ENCODE measurements around the gene BRME1.
A peak's percentile ranks its signal among the peaks of the same experiment; 100 is the strongest.

The BRME1 gene

DNA sequence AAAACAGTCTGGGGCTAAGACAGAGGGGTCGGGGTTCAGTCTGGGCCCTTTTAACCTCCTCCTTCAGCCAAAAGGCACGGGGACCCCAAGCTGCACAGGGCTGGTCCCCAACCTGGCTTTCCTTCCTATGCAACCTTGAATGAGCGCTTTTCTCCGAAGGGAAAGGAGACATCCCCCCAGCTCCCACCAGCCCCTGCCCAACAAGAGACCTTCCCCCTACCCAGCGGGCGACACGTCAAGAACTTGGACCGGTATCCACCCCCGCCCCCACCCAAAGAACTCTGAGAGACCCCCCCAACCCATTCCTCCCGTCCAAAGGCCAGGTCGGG is 64.0 kb downstream of the BRME1 start:
- DNase-seq (ENCODE audit: extremely low read depth, low read depth): no peak
- peak overlapping the region; percentile 96 for H3K4me3 ChIP-seq (replicated peaks; ENCODE audit: low read depth, low read length)
- TF ChIP-seq, protein P1, sequence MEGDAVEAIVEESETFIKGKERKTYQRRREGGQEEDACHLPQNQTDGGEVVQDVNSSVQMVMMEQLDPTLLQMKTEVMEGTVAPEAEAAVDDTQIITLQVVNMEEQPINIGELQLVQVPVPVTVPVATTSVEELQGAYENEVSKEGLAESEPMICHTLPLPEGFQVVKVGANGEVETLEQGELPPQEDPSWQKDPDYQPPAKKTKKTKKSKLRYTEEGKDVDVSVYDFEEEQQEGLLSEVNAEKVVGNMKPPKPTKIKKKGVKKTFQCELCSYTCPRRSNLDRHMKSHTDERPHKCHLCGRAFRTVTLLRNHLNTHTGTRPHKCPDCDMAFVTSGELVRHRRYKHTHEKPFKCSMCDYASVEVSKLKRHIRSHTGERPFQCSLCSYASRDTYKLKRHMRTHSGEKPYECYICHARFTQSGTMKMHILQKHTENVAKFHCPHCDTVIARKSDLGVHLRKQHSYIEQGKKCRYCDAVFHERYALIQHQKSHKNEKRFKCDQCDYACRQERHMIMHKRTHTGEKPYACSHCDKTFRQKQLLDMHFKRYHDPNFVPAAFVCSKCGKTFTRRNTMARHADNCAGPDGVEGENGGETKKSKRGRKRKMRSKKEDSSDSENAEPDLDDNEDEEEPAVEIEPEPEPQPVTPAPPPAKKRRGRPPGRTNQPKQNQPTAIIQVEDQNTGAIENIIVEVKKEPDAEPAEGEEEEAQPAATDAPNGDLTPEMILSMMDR (IDR thresholded peaks at IDR 0.05; ENCODE audit: low read depth, low read length, missing control alignments): no peak

DNA sequence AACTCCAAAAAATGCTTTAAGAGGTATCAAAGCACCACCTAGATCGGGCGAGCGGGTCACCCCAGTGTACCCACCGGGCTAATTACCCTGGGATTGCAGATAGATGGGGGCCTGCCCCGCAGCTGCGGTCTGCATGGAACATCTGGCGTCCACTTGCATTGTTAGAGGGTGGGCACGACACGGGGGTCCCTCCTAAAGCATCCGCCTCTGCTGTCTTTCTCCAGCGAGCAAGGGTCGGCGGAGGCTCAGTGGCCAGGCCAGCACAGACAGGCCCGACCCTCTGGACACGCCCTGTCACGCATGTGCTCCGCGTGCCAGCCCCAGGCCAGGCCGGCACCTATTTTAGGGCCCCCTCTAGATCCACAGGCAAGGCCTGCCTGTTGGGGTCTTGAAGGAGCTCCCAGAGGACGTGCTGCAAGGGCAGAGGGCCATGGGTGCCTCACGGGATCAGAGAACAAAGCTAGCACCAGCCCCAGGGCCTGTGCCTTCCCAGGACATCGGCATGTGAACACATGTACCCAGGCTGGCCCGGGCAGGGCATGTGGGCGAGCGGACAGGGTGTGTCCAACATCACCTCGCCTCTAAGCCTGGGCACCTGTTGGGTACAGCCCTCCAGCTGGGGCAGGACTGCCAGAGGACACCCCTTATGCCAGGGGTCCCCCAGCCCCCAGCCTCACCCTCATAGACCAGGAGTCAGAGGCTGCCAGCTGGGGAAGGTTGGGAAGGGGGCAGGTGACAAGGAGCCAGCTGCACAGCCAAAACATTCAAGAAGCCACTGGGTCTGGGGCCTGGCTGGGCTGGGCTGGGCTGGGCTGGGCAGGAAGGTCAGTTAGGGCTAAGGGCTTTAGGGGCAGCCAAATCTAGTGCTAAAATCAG is 64.6 kb downstream of the BRME1 start:
- DNase-seq (ENCODE audit: extremely low read depth, low read depth): no peak
- TF ChIP-seq, protein P1 (IDR thresholded peaks at IDR 0.05; ENCODE audit: low read depth, low read length, missing control alignments): no peak
- peak overlapping the region; percentile 96 for H3K4me3 ChIP-seq (replicated peaks; ENCODE audit: low read depth, low read length)

DNA sequence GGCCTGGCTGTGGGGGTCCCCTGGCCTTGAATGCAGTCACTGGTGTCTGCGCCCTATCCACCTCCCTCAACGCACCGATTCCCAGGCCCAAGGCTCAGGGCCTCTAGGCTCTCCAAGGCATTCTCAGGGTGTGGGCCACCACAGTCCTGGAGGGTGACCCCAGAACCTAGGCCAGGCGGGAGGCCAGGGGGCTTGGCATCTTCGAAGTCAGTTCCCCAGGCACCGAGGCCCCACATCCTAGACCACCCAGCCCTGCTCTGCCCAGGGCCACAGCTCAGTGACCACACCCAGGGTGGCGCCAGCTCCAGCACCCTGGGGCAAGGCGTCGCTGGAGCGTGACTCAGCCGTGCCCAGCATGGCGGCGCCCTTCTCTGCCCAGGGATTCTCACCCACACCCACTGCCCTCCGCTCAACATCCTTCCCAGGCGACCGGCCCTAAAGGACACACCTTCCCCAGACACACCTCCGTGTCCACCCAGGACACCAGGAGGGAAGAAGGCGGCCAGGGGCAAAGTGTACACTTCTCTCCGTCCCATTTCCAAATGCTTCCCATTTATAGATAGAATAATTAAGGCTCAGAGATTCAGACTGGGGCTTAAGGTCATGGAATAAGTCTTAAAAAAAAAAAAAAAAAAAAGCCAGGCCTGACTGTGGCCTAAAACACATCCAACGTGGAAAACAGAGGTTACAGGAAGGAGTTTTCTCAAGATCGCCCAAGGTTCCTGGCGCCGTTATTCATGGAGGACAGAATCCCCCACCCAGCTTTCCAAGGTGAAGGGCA is 65.4 kb downstream of the BRME1 start:
- peak overlapping the region; percentile 96 for H3K4me3 ChIP-seq (replicated peaks; ENCODE audit: low read depth, low read length)
- DNase-seq (ENCODE audit: extremely low read depth, low read depth): no peak
- TF ChIP-seq, protein P1 (IDR thresholded peaks at IDR 0.05; ENCODE audit: low read depth, low read length, missing control alignments): no peak

DNA sequence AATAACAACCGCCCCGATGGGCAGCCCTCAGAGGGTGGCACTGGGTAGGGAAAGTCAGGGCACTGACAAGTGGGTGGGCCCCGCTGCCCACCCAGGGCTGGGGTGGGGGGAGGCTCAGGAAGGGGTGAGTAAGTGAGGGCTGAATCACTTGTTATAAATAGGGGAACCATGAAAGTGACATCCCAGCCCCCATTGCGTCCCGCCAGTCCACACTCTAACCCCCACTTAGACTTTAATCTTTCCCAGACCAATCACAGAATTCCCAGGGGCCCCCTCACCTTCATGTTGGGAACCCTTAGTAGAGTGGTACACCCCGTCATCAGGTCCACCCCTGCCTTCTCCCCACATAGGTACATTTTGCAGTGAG is 66.0 kb downstream of the BRME1 start:
- TF ChIP-seq, protein P1 (IDR thresholded peaks at IDR 0.05; ENCODE audit: low read depth, low read length, missing control alignments): no peak
- peak overlapping the region; percentile 96 for H3K4me3 ChIP-seq (replicated peaks; ENCODE audit: low read depth, low read length)
- no peak for DNase-seq (ENCODE audit: extremely low read depth, low read depth)

DNA sequence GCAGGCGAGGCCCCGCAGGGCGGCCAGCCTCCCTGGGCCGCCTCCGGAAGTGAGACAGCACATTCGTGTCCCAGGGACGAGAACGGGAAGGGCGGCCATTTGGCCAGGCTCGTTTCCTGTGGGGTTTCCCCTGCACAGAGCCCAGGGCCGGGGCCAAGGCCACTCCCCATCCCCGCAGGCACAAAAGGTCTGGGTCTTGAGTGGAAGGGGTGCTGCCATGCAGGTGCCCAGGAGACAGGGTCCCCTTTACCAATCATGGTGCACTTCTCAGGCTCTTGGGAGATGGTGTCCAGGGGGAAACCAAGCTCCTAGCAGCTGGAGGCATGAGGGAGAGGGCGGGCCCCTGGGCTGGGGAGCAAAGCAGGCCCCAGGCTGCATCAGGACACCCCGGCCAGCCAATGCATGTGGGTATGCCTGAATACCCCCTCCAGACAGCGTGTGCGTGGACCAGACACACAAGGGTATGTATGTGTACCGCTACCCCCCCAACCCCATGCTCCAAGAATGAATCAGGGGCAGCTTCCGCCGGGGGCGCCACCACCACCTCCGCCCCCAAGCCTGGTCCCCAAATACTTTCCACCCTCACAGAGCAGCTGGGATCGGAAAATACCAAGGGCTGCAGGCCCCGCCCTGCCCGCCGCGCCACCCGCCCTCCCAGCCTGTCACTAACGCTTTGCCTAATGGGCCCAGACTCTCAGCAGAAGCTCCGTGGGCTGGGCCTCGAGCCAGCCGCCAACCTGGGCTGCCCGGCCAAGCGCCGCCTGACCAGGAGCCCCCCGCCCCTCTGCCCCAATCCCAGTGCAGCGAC is 66.6 kb downstream of the BRME1 start:
- DNase-seq (ENCODE audit: extremely low read depth, low read depth): no peak
- peak overlapping the region; percentile 96 for H3K4me3 ChIP-seq (replicated peaks; ENCODE audit: low read depth, low read length)
- TF ChIP-seq, protein P1 (IDR thresholded peaks at IDR 0.05; ENCODE audit: low read depth, low read length, missing control alignments): no peak

DNA sequence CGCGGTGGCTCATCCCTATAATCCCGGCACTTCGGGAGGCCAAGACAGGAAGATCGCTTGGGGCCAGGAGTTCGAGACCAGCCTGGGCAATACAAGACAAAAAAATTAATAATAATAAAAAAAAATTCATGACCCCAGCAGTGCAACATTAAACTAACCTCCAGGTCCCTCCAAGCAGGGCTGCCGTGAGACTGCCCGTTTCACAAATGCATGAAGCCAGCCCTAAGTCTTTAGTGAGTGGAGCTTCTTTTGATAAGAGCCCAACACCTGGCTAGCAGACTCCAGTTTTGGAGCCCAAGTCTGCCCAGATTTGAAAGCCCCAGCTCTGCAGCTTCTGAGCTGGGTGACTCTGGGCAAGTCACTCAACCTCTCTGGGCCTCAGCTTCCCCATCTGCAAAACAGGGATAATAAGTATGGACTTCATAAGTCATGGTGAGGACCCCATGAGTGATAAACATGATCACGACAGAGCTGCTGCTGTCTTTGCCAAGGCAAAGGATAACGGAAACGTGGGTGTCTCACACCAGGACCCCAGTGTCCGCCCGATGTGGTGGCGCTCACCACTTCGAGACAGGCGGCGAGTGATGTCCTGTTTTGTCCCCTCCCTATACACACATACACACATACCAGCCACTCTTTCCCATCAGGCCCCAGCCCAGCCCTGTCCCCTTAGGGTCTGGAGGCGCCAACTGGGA is 67.3 kb downstream of the BRME1 start:
- no peak for DNase-seq (ENCODE audit: extremely low read depth, low read depth)
- TF ChIP-seq, protein P1 (IDR thresholded peaks at IDR 0.05; ENCODE audit: low read depth, low read length, missing control alignments): no peak
- H3K4me3 ChIP-seq (replicated peaks; ENCODE audit: low read depth, low read length): peak overlapping the region; percentile 96
